NCI-H774 (cell line): ENCODE results near the gene QPCTL.
A peak's percentile ranks its signal among the peaks of the same experiment; 100 is the strongest.

Experiments
- DNase-seq: peaks from one replicate; lab custom pipeline; 2025; lab: John Stamatoyannopoulos, UW

The QPCTL gene

GRCh38 chr19:45692187-45693105, at the start of gene QPCTL:
Gene QPCTL (plus strand): TSS chr19:45692666. CDS start chr19:45692704, 38 bp downstream.
- peak; percentile 99 for DNase-seq

GRCh38 chr19:45643024-45643926, 49.2 kb upstream of the QPCTL start:
- peak; percentile 64 for DNase-seq

- no peak for DNase-seq
Measured at GRCh38 chr19:45643927-45644771, 48.3 kb upstream of the QPCTL start.

- DNase-seq, result no peak
Measured at GRCh38 chr19:45645068-45645630, 47.3 kb upstream of the QPCTL start.

GRCh38 chr19:45645631-45646344, 46.7 kb upstream of the QPCTL start:
- DNase-seq, result peak; percentile 85

- no peak for DNase-seq
Measured at GRCh38 chr19:45646345-45646698, 46.1 kb upstream of the QPCTL start.

- no peak for DNase-seq
Measured at GRCh38 chr19:45650722-45651121, 41.7 kb upstream of the QPCTL start.

GRCh38 chr19:45653634-45654033, 38.8 kb upstream of the QPCTL start:
- no peak for DNase-seq

- no peak for DNase-seq
Measured at GRCh38 chr19:45655073-45655472, 37.4 kb upstream of the QPCTL start.

GRCh38 chr19:45657520-45658167, 34.8 kb upstream of the QPCTL start:
- DNase-seq, result peak; percentile 48

- DNase-seq, result no peak
Measured at GRCh38 chr19:45659096-45659729, 33.3 kb upstream of the QPCTL start.

- DNase-seq, result no peak
Measured at GRCh38 chr19:45660636-45661035, 31.8 kb upstream of the QPCTL start.

- no peak for DNase-seq
Measured at GRCh38 chr19:45663800-45664199, 28.7 kb upstream of the QPCTL start.

GRCh38 chr19:45664575-45664974, 27.9 kb upstream of the QPCTL start:
- DNase-seq, result no peak

GRCh38 chr19:45667620-45668341, 24.7 kb upstream of the QPCTL start, which contains the start of gene GIPR:
Gene GIPR (plus strand): TSS chr19:45668221. CDS start chr19:45669521, 1,300 bp downstream.
- peak; percentile 58 for DNase-seq

GRCh38 chr19:45668342-45668871, 24.1 kb upstream of the QPCTL start:
- DNase-seq, result no peak

GRCh38 chr19:45670670-45671453, 21.6 kb upstream of the QPCTL start:
- DNase-seq, result peak; percentile 88

- no peak for DNase-seq
Measured at GRCh38 chr19:45674946-45675345, 17.5 kb upstream of the QPCTL start.
